SK-N-SH (cell line): Measurements from ENCODE around the gene ATP8A2. TPM values are rescaled to one million over a fixed set of nuclear protein-coding genes. Genes with fewer than 3 reads are reported as not detected.

ENCODE experiments used
- CTCF ChIA-PET: fragments of 300-600, 350-600 bp; formaldehyde crosslinking; extraction: SDS; loops from one replicate; lab custom pipeline; 2021; lab: Yijun Ruan, JAX
- POLR2A ChIA-PET: fragments of 350-600 bp; sonication (Branson Sonifier 250); formaldehyde crosslinking; extraction: SDS; loops from one replicate; lab custom pipeline; 2020; ENCODE audit warnings: antibody characterized with exemption, inconsistent platforms; lab: Yijun Ruan, JAX
- DNase-seq: peaks from one replicate; pipeline ENCODE4 v3.0.0; 2012
- H2AFZ ChIP-seq: fragments of 200-600 bp; sonication (generic); 2 replicates; pipeline ENCODE4 v1.8.1; 2016; ENCODE audit warnings: antibody characterized with exemption, mild to moderate bottlenecking, low read depth
- H3F3A ChIP-seq: fragments of 200-600 bp; sonication (generic); replicated peaks from 2 replicates; pipeline ENCODE3; 2016; ENCODE audit warnings: antibody characterized with exemption, mild to moderate bottlenecking; ENCODE audit not compliant: insufficient read depth
- H3K27ac ChIP-seq, 2 experiments: fragments of 200-500 bp in 1 of 2; fragments of 200-600 bp in 1 of 2; sonication (Bioruptor generic) in 1 of 2; sonication (generic), shearing (Covaris generic) in 1 of 2; 2 replicates each; pipeline versions ENCODE4 v1.5.1 to v1.6.1; 2014 to 2016; ENCODE audit warnings: low read depth in 2 of 2, inconsistent platforms in 1 of 2, low read length in 1 of 2, mild to moderate bottlenecking in 1 of 2, mixed read lengths in 1 of 2
- H3K27me3 ChIP-seq: fragments of 200-600 bp; sonication (generic), shearing (Covaris generic); 2 replicates; pipeline ENCODE4 v1.6.1; 2016; ENCODE audit warnings: mixed run types; ENCODE audit not compliant: insufficient read depth
- H3K36me3 ChIP-seq, 2 experiments: fragments of 200-500 bp in 1 of 2; fragments of 200-600 bp in 1 of 2; sonication (Bioruptor generic) in 1 of 2; sonication (generic) in 1 of 2; replicated peaks in 1 of 2; 2 replicates each; pipeline versions ENCODE3 to v1.5.1; 2014 to 2016; ENCODE audit warnings: low read length in 1 of 2, mild to moderate bottlenecking in 1 of 2; ENCODE audit not compliant: insufficient read depth in 2 of 2, control insufficient read depth in 1 of 2
- H3K4me1 ChIP-seq, 2 experiments: fragments of 200-500 bp in 1 of 2; fragments of 200-600 bp in 1 of 2; sonication (Bioruptor generic) in 1 of 2; sonication (generic), shearing (Covaris generic) in 1 of 2; 2 replicates each; pipeline versions ENCODE4 v1.5.1 to v1.6.1; 2014 to 2016; ENCODE audit warnings: low read depth in 1 of 2, low read length in 1 of 2, mixed run types in 1 of 2; ENCODE audit not compliant: insufficient read depth in 2 of 2, control insufficient read depth in 1 of 2
- H3K4me2 ChIP-seq: fragments of 200-600 bp; sonication (generic), shearing (Covaris generic); 2 replicates; pipeline ENCODE4 v1.6.1; 2017; ENCODE audit warnings: mixed run types
- H3K4me3 ChIP-seq, 2 experiments: fragments of 200-500 bp in 1 of 2; fragments of 200-600 bp in 1 of 2; sonication (Bioruptor generic) in 1 of 2; sonication (generic), shearing (Covaris generic) in 1 of 2; 2 replicates each; pipeline versions ENCODE4 v1.5.1 to v1.8.1; 2014 to 2016; ENCODE audit warnings: low read depth in 2 of 2, inconsistent platforms in 1 of 2, low read length in 1 of 2, mild to moderate bottlenecking in 1 of 2, mixed read lengths in 1 of 2, moderate library complexity in 1 of 2
- H3K79me2 ChIP-seq: fragments of 200-600 bp; sonication (generic); 2 replicates; pipeline ENCODE4 v1.8.1; 2017; ENCODE audit warnings: mild to moderate bottlenecking; ENCODE audit not compliant: insufficient read depth
- H3K9ac ChIP-seq: fragments of 200-600 bp; sonication (generic); 2 replicates; pipeline ENCODE4 v1.6.1; 2017; ENCODE audit warnings: mixed run types
- H3K9me2 ChIP-seq: fragments of 200-600 bp; sonication (generic); 2 replicates; pipeline ENCODE4 v1.6.1; 2017; ENCODE audit warnings: mixed run types
- H3K9me3 ChIP-seq: fragments of 200-600 bp; sonication (generic); 2 replicates; pipeline ENCODE4 v1.6.1; 2017; ENCODE audit warnings: mixed run types, mild to moderate bottlenecking, moderate library complexity
- H4K20me1 ChIP-seq: fragments of 200-600 bp; sonication (generic); 2 replicates; pipeline ENCODE4 v1.6.1; 2017; ENCODE audit warnings: mild to moderate bottlenecking, mixed run types; ENCODE audit not compliant: insufficient read depth
- CTCF ChIP-seq: fragments of 200-600 bp; sonication (generic); IDR thresholded peaks from 2 replicates; pipeline ENCODE4 v1.6.1; 2017; ENCODE audit warnings: antibody characterized with exemption, mild to moderate bottlenecking, moderate library complexity
- ELF1 ChIP-seq: IDR thresholded peaks from 2 replicates; pipeline ENCODE4 v1.4.0; 2012
- EP300 ChIP-seq, 2 experiments: IDR thresholded peaks; 2 replicates each; pipeline versions ENCODE4 v1.4.0 to v1.6.1; 2012; ENCODE audit warnings: borderline replicate concordance in 1 of 2, low read depth in 1 of 2, low read length in 1 of 2
- FOSL2 ChIP-seq: IDR thresholded peaks from 2 replicates; pipeline ENCODE4 v1.4.0; 2012; ENCODE audit warnings: low read depth, mild to moderate bottlenecking, moderate library complexity, borderline replicate concordance
- FOXJ3 ChIP-seq: sonication (generic); formaldehyde crosslinking; IDR thresholded peaks from 2 replicates; pipeline ENCODE4 v1.5.1; 2020; ENCODE audit warnings: mild to moderate bottlenecking, missing genetic modification reagents
- GATA2 ChIP-seq: sonication (generic); formaldehyde crosslinking; IDR thresholded peaks from 2 replicates; pipeline ENCODE4 v1.5.0; 2020; ENCODE audit warnings: mild to moderate bottlenecking, missing genetic modification reagents
- MAX ChIP-seq: IDR thresholded peaks from 2 replicates; pipeline ENCODE4 v1.4.0; 2012; ENCODE audit warnings: low read depth
- MXI1 ChIP-seq: IDR thresholded peaks from 2 replicates; pipeline ENCODE4 v1.6.1; 2012; ENCODE audit warnings: mild to moderate bottlenecking, low read depth, low read length, improper control_type of control experiment
- NRF1 ChIP-seq: IDR thresholded peaks from 2 replicates; pipeline ENCODE4 v1.6.1; 2012; ENCODE audit warnings: low read depth, mild to moderate bottlenecking, low read length
- PBX3 ChIP-seq: IDR thresholded peaks from 2 replicates; pipeline ENCODE4; 2012
- RAD21 ChIP-seq: IDR thresholded peaks from 2 replicates; pipeline ENCODE4 v1.6.1; 2012; ENCODE audit warnings: mild to moderate bottlenecking, low read length
- REST ChIP-seq: IDR thresholded peaks from 2 replicates; pipeline ENCODE4 v1.6.1; 2012; ENCODE audit warnings: mild to moderate bottlenecking, low read depth, low read length, moderate library complexity
- RXRA ChIP-seq: IDR thresholded peaks from 2 replicates; pipeline ENCODE4 v1.4.0; 2012; ENCODE audit warnings: low read depth, mild to moderate bottlenecking, borderline replicate concordance
- SIN3A ChIP-seq: IDR thresholded peaks from 2 replicates; pipeline ENCODE4 v1.6.1; 2012; ENCODE audit warnings: low read depth, mild to moderate bottlenecking, low read length, moderate library complexity, borderline replicate concordance
- SMC3 ChIP-seq: IDR thresholded peaks from 2 replicates; pipeline ENCODE4 v1.6.1; 2012; ENCODE audit warnings: low read depth, low read length, improper control_type of control experiment
- TEAD4 ChIP-seq: IDR thresholded peaks from 2 replicates; pipeline ENCODE4 v1.4.0; 2012; ENCODE audit warnings: mild to moderate bottlenecking, borderline replicate concordance; ENCODE audit not compliant: insufficient read depth
- USF2 ChIP-seq: fragments of 150-350 bp; IDR thresholded peaks from 2 replicates; pipeline ENCODE4 v1.6.1; 2017; ENCODE audit warnings: antibody characterized with exemption, low read length, low read depth, borderline replicate concordance
- YY1 ChIP-seq: IDR thresholded peaks from 2 replicates; pipeline ENCODE4 v1.4.0; 2012; ENCODE audit warnings: low read depth, mild to moderate bottlenecking
- ZBTB33 ChIP-seq: IDR thresholded peaks from 2 replicates; pipeline ENCODE4 v1.4.0; 2012; ENCODE audit warnings: low read depth, borderline replicate concordance
- WGBS: methylation state at CpG from one replicate; pipeline ENCODE4 v1.1.6; 2017; ENCODE audit warnings: low lambda C conversion rate; 5-methylcytosine and 5-hydroxymethylcytosine counted together
- polyA plus RNA-seq, 3 experiments: library from polyadenylated mRNA; depleted of rRNA; stranded (reverse); fragments of >200 nt; gene quantifications; 2 replicates each; pipeline ENCODE4 v1.2.3, GENCODE V29; 2012

ATP8A2 gene
- polyA plus RNA-seq, 1 of the 3 experiments (the other 2 are of a cell fraction) = 0.02 TPM

- ChIA-PET CTCF (no interaction called here), POLR2A (no interaction called here)
- no peak overlapping the region for H2AFZ ChIP-seq
- no peaks in the 10 kb centered on the region for H3K36me3 ChIP-seq
- H3K9me2 ChIP-seq = no peaks in the 10 kb centered on the region
- H3K27me3 ChIP-seq = no peaks in the 10 kb centered on the region
- H3K9ac ChIP-seq = no peak overlapping the region
- H3K79me2 ChIP-seq = no peaks in the 10 kb centered on the region
- no peak overlapping the region for H3K27ac ChIP-seq
- WGBS = 43% methylated on average over 12 of the region's 12 CpGs
- H3K9me3 ChIP-seq = no peaks in the 10 kb centered on the region
- no peak for TF ChIP-seq YY1
- no peak for TF ChIP-seq FOSL2
- no peaks in the 10 kb centered on the region for H3K4me1 ChIP-seq
- no peaks in the 10 kb centered on the region for H4K20me1 ChIP-seq
- no peak for DNase-seq
- no peak overlapping the region for H3K4me3 ChIP-seq
- H3K4me2 ChIP-seq = no peak overlapping the region
- no peaks in the 10 kb centered on the region for H3F3A ChIP-seq
Observed at GRCh38 chr13:25489238-25489637, 117.5 kb downstream of the ATP8A2 start.

- CTCF ChIA-PET = no interaction called here
Observed at GRCh38 chr13:25490236-25490635, 118.5 kb downstream of the ATP8A2 start.

More at GRCh38 chr13:25490236-25490635, 118.5 kb downstream of the ATP8A2 start:
- no peaks in the 10 kb centered on the region for H3K9me3 ChIP-seq
- H3K27ac ChIP-seq = no peak overlapping the region
- no peak for DNase-seq
- no peak overlapping the region for H3K4me2 ChIP-seq
- no peaks in the 10 kb centered on the region for H3K9me2 ChIP-seq
- H3F3A ChIP-seq = no peaks in the 10 kb centered on the region
- H3K9ac ChIP-seq = no peak overlapping the region
- POLR2A ChIA-PET = no interaction called here
- no peaks in the 10 kb centered on the region for H3K27me3 ChIP-seq
- no peaks in the 10 kb centered on the region for H3K79me2 ChIP-seq
- H2AFZ ChIP-seq = no peak overlapping the region
- WGBS = 37% methylated on average over 3 of the region's 9 CpGs
- TF ChIP-seq REST = no peak
- TF ChIP-seq RAD21 = no peak
- TF ChIP-seq PBX3 = no peak
- TF ChIP-seq MXI1 = no peak
- no peak for TF ChIP-seq TEAD4
- no peak for TF ChIP-seq NRF1
- TF ChIP-seq SIN3A = no peak
- no peak for TF ChIP-seq GATA2 (CRISPR knock-in tag)
- TF ChIP-seq USF2 = no peak
- TF ChIP-seq RXRA = no peak
- no peak for TF ChIP-seq EP300 (IDR thresholded peaks at IDR 0.05; ENCODE audit: borderline replicate concordance in 1 of 2, low read depth in 1 of 2, low read length in 1 of 2)
- TF ChIP-seq MAX = no peak
- no peak for TF ChIP-seq SMC3
- TF ChIP-seq FOXJ3 (CRISPR knock-in tag) = no peak
- no peak for TF ChIP-seq CTCF
- no peak for TF ChIP-seq ZBTB33
- no peak for TF ChIP-seq ELF1
- no peak overlapping the region for H3K4me3 ChIP-seq
- H3K36me3 ChIP-seq = no peaks in the 10 kb centered on the region
- H3K4me1 ChIP-seq = no peaks in the 10 kb centered on the region
- no peaks in the 10 kb centered on the region for H4K20me1 ChIP-seq
